HT-29 (cell line): ENCODE results near the gene MAP3K9. TPM values are rescaled to one million over a fixed set of nuclear protein-coding genes. Genes with fewer than 3 reads are reported as not detected.
A peak's percentile ranks its signal among the peaks of the same experiment; 100 is the strongest.
"Not testable (repeated sequence)": the region's sequence is repeated elsewhere in the genome, so short reads cannot be mapped to it uniquely, and the experiment has no call there.

Experiments
- DNase-seq: peaks from one replicate; pipeline ENCODE4 v3.0.0-alpha.2; 2015; ENCODE audit warnings: low spot score
- total RNA-seq: library from RNA; depleted of rRNA; stranded (reverse); fragments of >200 nt; shearing (Covaris generic); gene quantifications from 2 replicates; pipeline ENCODE4 v1.2.3, GENCODE V29; 2014; rRNA removed

Gene MAP3K9
- 5.9 and 6.8 TPM in 2 replicates for total RNA-seq

DNA sequence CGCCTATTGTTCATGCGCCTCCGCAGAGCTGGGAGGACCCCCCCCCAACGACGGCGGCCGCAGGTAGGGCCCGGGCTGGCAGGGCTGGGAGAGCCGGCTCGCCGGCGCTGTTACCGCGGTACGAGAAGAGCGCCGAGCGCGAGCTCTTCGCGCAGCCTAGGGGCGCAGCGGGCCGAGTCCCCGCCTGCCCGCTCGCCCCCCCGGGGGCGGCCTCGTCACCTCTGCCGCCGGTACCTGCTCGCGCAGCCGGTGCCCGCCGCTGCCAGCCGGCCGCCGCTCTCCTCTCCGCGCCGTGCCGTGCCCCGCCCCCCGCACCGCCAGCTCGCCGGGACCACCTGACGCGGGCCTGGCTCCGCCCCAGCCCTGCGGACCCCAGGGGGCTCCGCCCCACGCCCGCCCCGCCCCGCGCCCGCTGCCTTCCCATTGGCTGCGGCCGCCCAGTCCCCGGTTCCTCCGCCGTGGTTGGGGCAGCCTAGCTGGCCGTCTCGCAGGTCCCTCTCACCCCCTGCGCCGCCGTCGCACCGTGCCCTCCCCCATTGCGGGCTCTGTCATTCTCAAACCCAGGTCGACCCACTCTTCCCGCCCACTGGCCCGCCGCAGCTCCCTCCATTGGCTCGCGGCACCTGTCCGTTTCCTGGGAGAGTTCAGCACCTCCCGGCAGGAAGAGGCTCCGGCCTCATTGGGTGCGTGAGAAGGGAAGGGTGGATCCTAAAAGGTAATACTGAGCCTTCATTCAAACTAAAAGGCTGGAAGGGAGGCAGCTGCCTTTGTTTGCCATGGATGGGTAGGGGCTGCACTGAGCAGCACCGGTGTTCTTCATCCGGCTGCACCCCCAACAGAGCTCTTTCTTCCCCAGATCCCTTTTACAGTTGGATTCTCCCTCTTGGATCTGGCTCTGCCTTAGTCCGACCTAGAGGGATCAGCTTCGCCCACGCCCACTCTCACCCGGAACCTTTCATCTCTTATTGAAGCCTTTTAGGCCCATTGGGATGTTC lies at the start of gene MAP3K9:
MAP3K9 (minus strand) TSS at position 289 of the 995 bp plus-strand sequence. CDS start 342 bp downstream, outside the sequence.
- DNase-seq = peak; percentile 92

GRCh38 chr14:70858641-70859040 lies 49.3 kb upstream of the MAP3K9 start:
- DNase-seq = no peak

GRCh38 chr14:70857496-70857890 lies 48.2 kb upstream of the MAP3K9 start:
- no peak for DNase-seq

GRCh38 chr14:70856851-70857495 lies 47.7 kb upstream of the MAP3K9 start:
- DNase-seq = no peak

DNA sequence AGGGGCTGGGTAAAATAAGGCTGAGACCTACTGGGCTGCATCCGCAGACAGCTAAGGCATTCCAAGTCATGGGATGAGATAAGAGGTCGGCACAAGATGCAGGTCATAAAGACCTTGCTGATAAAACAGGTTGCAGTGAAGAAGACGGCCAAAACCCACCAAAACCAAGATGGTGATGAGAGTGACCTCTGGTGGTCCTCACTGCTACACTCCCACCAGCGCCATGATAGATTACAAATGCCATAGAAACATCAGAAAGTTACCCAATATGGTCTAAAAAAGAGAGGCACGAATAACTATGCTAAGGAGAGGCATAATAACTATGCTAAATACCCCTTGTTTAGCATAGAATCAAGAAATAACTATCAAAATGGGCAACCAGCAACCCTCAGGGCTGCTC lies 46.2 kb upstream of the MAP3K9 start:
- no peak for DNase-seq

DNA sequence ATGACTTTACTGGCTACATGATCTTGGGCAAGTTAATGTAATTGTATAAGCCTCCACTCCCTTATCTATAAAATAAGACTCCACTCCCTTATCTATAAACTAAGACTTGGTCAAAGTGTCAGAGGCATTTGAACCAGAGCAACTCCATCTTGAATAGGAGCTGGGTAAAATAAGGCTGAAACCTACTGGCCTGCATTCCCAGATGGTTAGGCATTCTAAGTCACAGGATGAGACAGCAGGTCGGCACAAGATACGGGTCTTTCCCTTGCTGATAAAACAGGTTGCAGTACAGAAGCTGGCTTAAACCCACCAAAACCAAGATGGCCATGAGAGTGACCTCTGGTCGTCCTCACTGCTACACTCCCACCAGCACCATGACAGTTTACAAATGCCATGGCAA lies 44.3 kb upstream of the MAP3K9 start:
- not testable (repeated sequence) for DNase-seq

DNA sequence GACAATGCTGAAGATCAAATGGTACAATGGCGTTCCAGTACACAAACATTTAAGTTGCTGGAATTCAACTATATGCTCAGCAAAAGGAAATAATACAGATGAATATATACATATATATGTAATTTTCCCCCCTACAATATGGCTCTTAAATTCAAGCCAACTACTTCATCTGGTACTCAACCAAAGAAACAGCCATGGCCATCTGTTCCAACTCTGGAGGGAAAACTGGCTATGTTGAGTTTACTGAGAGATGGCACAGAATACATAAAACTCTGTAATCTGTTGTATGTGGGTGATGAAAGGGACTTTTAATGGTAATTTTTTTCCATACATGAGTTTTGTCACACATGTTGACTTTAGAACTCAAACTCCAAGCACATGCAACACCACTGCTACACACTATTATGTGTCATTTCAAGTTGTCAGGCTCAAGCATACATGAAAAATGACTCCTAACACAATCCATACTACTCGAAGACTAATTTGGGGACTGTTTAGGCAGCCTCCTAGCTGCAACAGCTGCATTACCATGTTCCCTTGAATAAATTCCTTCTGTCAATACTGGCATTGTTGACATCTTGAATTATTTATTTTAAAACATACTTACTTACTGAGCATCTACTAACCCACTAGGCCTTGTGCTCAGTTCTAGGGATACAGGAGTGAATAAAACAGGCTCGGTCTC lies 38.2 kb upstream of the MAP3K9 start:
- no peak for DNase-seq

GRCh38 chr14:70845601-70846000 lies 36.3 kb upstream of the MAP3K9 start:
- DNase-seq = no peak

- DNase-seq = no peak
These were observed 33.6 kb upstream of the MAP3K9 start for GRCh38 chr14:70842851-70843462.

DNA sequence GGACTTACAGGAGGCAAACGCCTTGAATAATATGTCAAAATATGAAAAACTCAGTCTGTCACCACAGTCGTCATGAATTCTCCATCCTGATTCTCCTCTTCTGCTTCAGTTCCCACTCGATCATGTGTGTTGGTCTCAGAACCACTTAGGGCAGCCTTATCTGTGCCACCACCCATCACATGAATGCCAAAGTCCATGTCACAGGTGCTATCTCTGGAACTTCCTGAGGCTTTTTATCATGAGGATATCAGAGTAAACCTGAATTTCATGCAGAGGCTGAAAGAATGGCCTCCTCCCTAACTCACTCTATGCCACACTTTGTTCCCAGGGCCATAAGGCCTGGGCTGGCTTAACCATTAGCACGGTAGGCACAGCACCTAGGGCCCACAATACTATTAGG lies 28.8 kb upstream of the MAP3K9 start:
- no peak for DNase-seq

DNA sequence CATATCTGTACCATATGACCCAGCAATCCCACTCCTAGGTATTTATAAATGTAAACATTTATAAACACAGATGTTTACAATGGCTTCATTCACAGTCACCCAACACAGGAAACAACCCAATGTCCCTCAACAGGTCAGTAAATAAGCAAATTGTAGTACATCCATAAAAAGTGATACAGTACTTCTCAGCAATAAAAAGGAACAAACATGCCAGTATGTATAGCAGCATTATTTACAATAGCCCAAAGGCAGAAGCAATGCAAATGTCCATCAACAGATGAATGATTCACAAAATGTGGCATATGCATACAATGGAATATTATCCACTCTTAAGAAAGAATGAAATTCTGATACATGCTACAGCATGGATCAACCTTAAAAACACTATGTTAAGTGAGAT lies 27.6 kb upstream of the MAP3K9 start:
- DNase-seq = no peak

DNA sequence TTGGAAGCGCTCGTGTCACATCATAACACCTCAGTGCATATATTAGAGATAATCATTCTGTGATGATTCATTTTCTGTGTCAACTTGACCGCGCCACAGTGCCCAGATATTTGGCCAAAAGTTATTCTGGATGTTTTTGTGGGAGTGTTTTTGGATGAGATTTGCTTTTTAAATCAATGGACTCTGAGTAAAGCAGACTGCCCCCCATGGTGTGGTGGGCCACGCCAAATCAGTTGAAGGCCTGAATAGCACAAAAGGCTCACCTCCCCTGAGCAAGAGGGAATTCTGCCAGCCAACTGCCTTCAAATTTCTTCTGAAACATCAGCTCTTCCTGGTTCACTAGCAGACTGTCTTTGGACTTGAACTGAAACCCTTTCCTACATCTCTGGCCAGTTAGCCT lies 24.6 kb upstream of the MAP3K9 start:
- no peak for DNase-seq

- no peak for DNase-seq
These were observed 23.4 kb upstream of the MAP3K9 start for GRCh38 chr14:70832561-70833305.

GRCh38 chr14:70830998-70831781 lies 21.9 kb upstream of the MAP3K9 start:
- DNase-seq = no peak

DNA sequence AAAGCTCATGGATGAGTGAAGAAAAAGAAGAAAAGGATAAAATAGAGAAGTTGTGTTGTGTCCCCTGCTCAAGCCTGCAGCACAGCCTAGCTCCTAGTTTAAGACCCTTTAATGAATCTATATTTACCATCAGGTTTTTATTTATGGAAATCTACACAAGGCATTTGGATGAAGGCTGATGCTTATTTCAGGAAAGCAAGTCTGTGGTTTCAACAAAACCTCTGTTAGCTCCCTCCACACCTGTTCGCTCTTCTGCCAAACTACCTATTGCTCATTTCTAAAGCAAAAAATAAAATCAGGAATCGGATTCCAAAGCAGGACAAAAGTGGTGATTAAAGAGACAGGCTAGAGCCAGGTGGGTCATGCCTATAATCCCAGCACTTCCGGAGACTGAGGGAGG lies 18.9 kb upstream of the MAP3K9 start:
- no peak for DNase-seq

- no peak for DNase-seq
These were observed 18.4 kb upstream of the MAP3K9 start for GRCh38 chr14:70827752-70828151.

DNA sequence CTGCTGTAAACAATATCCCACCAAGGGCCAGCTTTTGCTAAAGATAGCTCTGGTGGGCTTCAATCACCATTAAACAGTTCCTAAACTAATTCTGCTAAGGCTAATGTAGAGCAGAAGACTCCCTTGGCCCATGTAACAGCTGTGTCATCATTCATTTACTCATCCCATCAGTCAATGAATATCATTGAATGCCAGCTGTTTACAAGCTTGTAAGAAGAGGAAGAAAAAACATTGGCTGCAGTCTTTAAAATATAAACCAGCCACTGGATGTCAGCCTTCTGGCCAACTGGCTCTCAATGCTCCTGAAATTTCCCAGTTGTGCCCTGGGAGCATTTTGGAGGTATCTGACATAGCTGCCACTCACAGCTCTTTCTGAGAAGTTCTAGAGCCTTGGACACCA lies 18.0 kb upstream of the MAP3K9 start:
- no peak for DNase-seq

- no peak for DNase-seq
These were observed 14.0 kb upstream of the MAP3K9 start for GRCh38 chr14:70823281-70823680.

GRCh38 chr14:70822530-70823185 lies 13.3 kb upstream of the MAP3K9 start:
- peak; percentile 24 for DNase-seq
